ENCODE results near the gene ITPR3.

GRCh38 chr6:33616913-33617312, 4.2 kb upstream of the ITPR3 start:
- TF ChIP-seq POLR2A (IDR thresholded peaks at IDR 0.05) (no peak), CTCF (IDR thresholded peaks at IDR 0.05) (no peak)

Measured in Peyer's patch (tissue), 4 donors.